Hepatocyte (in vitro differentiated cells): Measurements from ENCODE around the gene GPSM3. TPM values are rescaled to one million over a fixed set of nuclear protein-coding genes. Genes with fewer than 3 reads are reported as not detected.

Experiments used
- DNase-seq: peaks from one replicate; pipeline ENCODE4 v3.0.0-alpha.2; 2016; ENCODE audit warnings: low spot score
- H2AFZ ChIP-seq: fragments of 200-600 bp; sonication (generic); 2 replicates; pipeline ENCODE4 v1.6.0; 2016; ENCODE audit warnings: antibody characterized with exemption, mild to moderate bottlenecking
- H3K27ac ChIP-seq: fragments of 200-600 bp; sonication (generic); 2 replicates; pipeline ENCODE4 v1.5.1; 2016; ENCODE audit warnings: mild to moderate bottlenecking
- H3K27me3 ChIP-seq: fragments of 200-600 bp; sonication (generic); 2 replicates; pipeline ENCODE4 v1.6.1; 2016
- H3K36me3 ChIP-seq: fragments of 200-600 bp; sonication (generic); replicated peaks from 2 replicates; pipeline ENCODE4 v1.5.1; 2016; ENCODE audit warnings: low read depth; ENCODE audit not compliant: insufficient read depth
- H3K4me1 ChIP-seq: fragments of 200-600 bp; sonication (generic); 2 replicates; pipeline ENCODE4 v1.5.1; 2016; ENCODE audit warnings: mild to moderate bottlenecking, moderate library complexity; ENCODE audit not compliant: insufficient read depth
- H3K4me2 ChIP-seq: fragments of 200-600 bp; sonication (generic); 2 replicates; pipeline ENCODE4 v1.6.0; 2016
- H3K4me3 ChIP-seq: fragments of 200-600 bp; sonication (generic); 2 replicates; pipeline ENCODE4 v1.5.1; 2016; ENCODE audit warnings: mild to moderate bottlenecking
- H3K79me2 ChIP-seq: fragments of 200-600 bp; sonication (generic); 2 replicates; pipeline ENCODE4 v1.6.0; 2017; ENCODE audit warnings: mild to moderate bottlenecking
- H3K9me2 ChIP-seq: fragments of 200-600 bp; sonication (generic); replicated peaks from 2 replicates; pipeline ENCODE4 v1.6.0; 2017; ENCODE audit warnings: mild to moderate bottlenecking; ENCODE audit not compliant: insufficient read depth
- H3K9me3 ChIP-seq: fragments of 200-600 bp; sonication (generic); 2 replicates; pipeline ENCODE4 v1.5.1; 2016; ENCODE audit warnings: low read depth, mild to moderate bottlenecking
- H4K20me1 ChIP-seq: fragments of 200-600 bp; sonication (generic); 2 replicates; pipeline ENCODE4 v1.6.0; 2016; ENCODE audit warnings: mild to moderate bottlenecking; ENCODE audit not compliant: insufficient read depth, poor library complexity, severe bottlenecking
- CTCF ChIP-seq: fragments of 200-600 bp; sonication (generic); IDR thresholded peaks from 2 replicates; pipeline ENCODE4 v1.5.1; 2016; ENCODE audit warnings: antibody characterized with exemption, mild to moderate bottlenecking; ENCODE audit not compliant: poor library complexity
- EZH2 ChIP-seq: fragments of 200-600 bp; sonication (generic); IDR thresholded peaks from 2 replicates; pipeline ENCODE4 v1.6.1; 2016; ENCODE audit warnings: antibody characterized with exemption, mild to moderate bottlenecking, borderline replicate concordance
- EZH2phosphoT487 ChIP-seq: fragments of 200-600 bp; sonication (generic); IDR thresholded peaks from one replicate; pipeline ENCODE4 v1.6.1; 2018; ENCODE audit warnings: antibody characterized with exemption, mild to moderate bottlenecking, low read depth, moderate library complexity; ENCODE audit not compliant: unreplicated experiment, severe bottlenecking
- WGBS: methylation state at CpG from one replicate; pipeline ENCODE4 v1.1.6; 2016; ENCODE audit warnings: low lambda C conversion rate; ENCODE audit errors: missing lambda C conversion rate; 5-methylcytosine and 5-hydroxymethylcytosine counted together
- polyA plus RNA-seq: library from polyadenylated mRNA; unstranded; fragments of >200 nt; fragmentation: Nextera tagmentation; extraction: Ambion mirVana; gene quantifications from 2 replicates; pipeline ENCODE4 v1.2.1, GENCODE V29; 2016
- total RNA-seq: library from RNA; depleted of rRNA; stranded (reverse); fragments of >200 nt; gene quantifications from 2 replicates; pipeline ENCODE4 v1.2.3, GENCODE V29; 2014

The GPSM3 gene
- total and polyA plus RNA-seq, 2 experiments from 2014 or later: 3.4 to 4.3 TPM

- WGBS: 3% methylated on average over 9 of the region's 27 CpGs
- H4K20me1 ChIP-seq: no peaks in the 10 kb centered on the region
- peak within 1 kb of the TSS; percentile 71 for H3K4me3 ChIP-seq
- H3K4me2 ChIP-seq: peak within 1 kb of the TSS; percentile 83
- peaks cover 13% of the 10 kb centered on the region for H3K4me1 ChIP-seq
- no peaks in the 10 kb centered on the region for H3K27me3 ChIP-seq
- no peak for TF ChIP-seq EZH2
- TF ChIP-seq CTCF: no peak
- TF ChIP-seq EZH2phosphoT487: no peak
- no peaks in the 10 kb centered on the region for H3K9me2 ChIP-seq
- H3K36me3 ChIP-seq: no peaks in the 10 kb centered on the region
- peaks cover 60% of the 10 kb centered on the region for H3K79me2 ChIP-seq
- H3K27ac ChIP-seq: peak within 1 kb of the TSS; percentile 94
- H3K9me3 ChIP-seq: no peaks in the 10 kb centered on the region
- peak; percentile 97 for DNase-seq
- H2AFZ ChIP-seq: peak within 1 kb of the TSS; percentile 46
These were observed 16.6 kb downstream of the GPSM3 start, which contains the start of gene AGPAT1 for GRCh38 chr6:32175711-32176475. Gene AGPAT1 (minus strand): TSS chr6:32176084. CDS start chr6:32171496, 4,588 bp downstream.

GRCh38 chr6:32175322-32175710 is 17.1 kb downstream of the GPSM3 start:
- Histone ChIP-seq H3K4me2 (peak overlapping the region; percentile 83), H3K9me2 (no peaks in the 10 kb centered on the region), H3K27me3 (no peaks in the 10 kb centered on the region), H3K79me2 (peaks cover 60% of the 10 kb centered on the region), H2AFZ (no peak overlapping the region), H3K27ac (peak overlapping the region; percentile 53), H3K36me3 (no peaks in the 10 kb centered on the region), H4K20me1 (no peaks in the 10 kb centered on the region), H3K4me1 (peaks cover 13% of the 10 kb centered on the region), H3K9me3 (no peaks in the 10 kb centered on the region), H3K4me3 (peak overlapping the region; percentile 71)
- no peak for DNase-seq
- TF ChIP-seq CTCF (no peak), EZH2 (no peak), EZH2phosphoT487 (no peak)
- WGBS: no CpG with 5 or more reads among the region's 2 CpGs

DNA sequence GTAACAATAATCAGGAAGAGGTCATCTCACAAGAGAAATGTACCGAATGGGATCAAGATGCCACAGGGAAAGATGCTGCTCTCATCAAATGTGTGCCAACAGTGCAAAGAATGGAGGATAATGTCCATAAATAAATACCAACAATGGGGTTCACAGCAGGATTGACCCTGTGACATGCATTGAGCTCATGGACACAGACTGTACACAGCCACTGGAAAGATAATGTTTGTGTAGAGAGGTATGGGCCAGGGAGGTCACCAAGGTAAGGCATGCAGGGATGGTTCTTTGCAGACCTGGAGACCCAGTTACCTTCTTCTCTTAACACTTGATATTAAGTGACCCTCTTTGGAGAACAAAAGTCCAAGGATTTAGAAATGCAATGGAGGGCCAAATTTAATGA is 18.0 kb downstream of the GPSM3 start:
- Histone ChIP-seq H3K9me3 (no peaks in the 10 kb centered on the region), H3K4me2 (peak overlapping the region; percentile 83), H3K4me1 (peaks cover 13% of the 10 kb centered on the region), H3K27ac (no peak overlapping the region), H3K27me3 (no peaks in the 10 kb centered on the region), H3K79me2 (peaks cover 53% of the 10 kb centered on the region), H3K4me3 (no peak overlapping the region), H4K20me1 (no peaks in the 10 kb centered on the region), H2AFZ (no peak overlapping the region), H3K9me2 (no peaks in the 10 kb centered on the region), H3K36me3 (no peaks in the 10 kb centered on the region)
- no peak for DNase-seq
- WGBS: 93% methylated on average over 1 of the region's 1 CpG
- TF ChIP-seq EZH2 (no peak), CTCF (no peak), EZH2phosphoT487 (no peak)
